Measurements from ENCODE around the gene CSAG2. TPM values are rescaled to one million over a fixed set of nuclear protein-coding genes. Genes with fewer than 3 reads are reported as not detected.

CSAG2 gene
- total RNA-seq, 1 experiment from 2014 or later = not detected

GRCh38 chrX:152663086-152663485, 46.0 kb downstream of the CSAG2 start:
- no peak for DNase-seq (ENCODE audit: low spot score)

- no peak for DNase-seq (ENCODE audit: low spot score)
Observed at GRCh38 chrX:152658302-152658701, 50.8 kb downstream of the CSAG2 start.

Other genes starting within 250 kb of the CSAG2 start
- not detected in 2 replicates for gene GABRQ, start 71.4 kb downstream of the CSAG2 start, total RNA-seq (2014; rRNA removed; shearing (Covaris generic))
- gene MAGEA3, start 10.5 kb downstream of the CSAG2 start, total RNA-seq (2014; rRNA removed; shearing (Covaris generic)) = 25.8 and 30.4 TPM in 2 replicates
- 0.77 TPM in 1 of 2 replicates, not detected in the other for gene MAGEA2B, start 5.4 kb upstream of the CSAG2 start, total RNA-seq (2014; rRNA removed; shearing (Covaris generic))
- gene CSAG1, start 24.4 kb upstream of the CSAG2 start, total RNA-seq (2014; rRNA removed; shearing (Covaris generic)) = 0.65 TPM in 1 of 2 replicates, not detected in the other
- 0.96 and 1.8 TPM in 2 replicates for gene MAGEA12, start 24.5 kb upstream of the CSAG2 start, total RNA-seq (2014; rRNA removed; shearing (Covaris generic))
- gene MAGEA2, start 44.6 kb upstream of the CSAG2 start, total RNA-seq (2014; rRNA removed; shearing (Covaris generic)) = 0.12 TPM in 1 of 2 replicates, not detected in the other
- not detected in 2 replicates for gene CSAG3, start 49.9 kb upstream of the CSAG2 start, total RNA-seq (2014; rRNA removed; shearing (Covaris generic))
- gene MAGEA6, start 60.4 kb upstream of the CSAG2 start, total RNA-seq (2014; rRNA removed; shearing (Covaris generic)) = 78.2 and 78.3 TPM in 2 replicates
- 128 and 135 TPM in 2 replicates for gene CETN2, start 121.5 kb upstream of the CSAG2 start, total RNA-seq (2014; rRNA removed; shearing (Covaris generic))
- gene NSDHL, start 121.8 kb upstream of the CSAG2 start, total RNA-seq (2014; rRNA removed; shearing (Covaris generic)) = 28.9 and 29.6 TPM in 2 replicates
- gene ZNF185, start 188.8 kb upstream of the CSAG2 start, total RNA-seq (2014; rRNA removed; shearing (Covaris generic)) = 1.7 and 4.9 TPM in 2 replicates